Mucosa of descending colon (tissue), 3 donors: ENCODE results near the gene NCAPG2. TPM values are rescaled to one million over a fixed set of nuclear protein-coding genes. Genes with fewer than 3 reads are reported as not detected.

Source experiments
- ATAC-seq: fragments of 200-7000 bp; cut with Tn5 transposase; one replicate; pipeline ENCODE4 v1.9.1; 2020; ENCODE audit warnings: mild to moderate bottlenecking, moderate library complexity
- DNase-seq, 3 donors: peaks; one replicate each; pipeline ENCODE4 v3.0.0-alpha.2; 2020
- H3K36me3 ChIP-seq: fragments of 200-600 bp; one replicate; pipeline ENCODE4 v1.8.0; 2021; ENCODE audit warnings: low read depth, mild to moderate bottlenecking
- H3K4me1 ChIP-seq: fragments of 200-600 bp; one replicate; pipeline ENCODE4 v1.8.0; 2021; ENCODE audit warnings: low read depth, mild to moderate bottlenecking
- H3K4me3 ChIP-seq: fragments of 200-600 bp; one replicate; pipeline ENCODE4 v1.8.0; 2021; ENCODE audit warnings: mild to moderate bottlenecking
- H3K9me3 ChIP-seq: fragments of 200-600 bp; one replicate; pipeline ENCODE4 v1.8.0; 2021; ENCODE audit warnings: mild to moderate bottlenecking
- intact Hi-C, 2 donors: fragments of 100-400 bp; cut with DNase I in 1 of 2; cut with micrococcal nuclease in 1 of 2; formaldehyde crosslinking; loops; one replicate each; pipeline versions ENCODE4 v1.11.0 to v1.11.1; 2022; cut with DNase I, micrococcal nuclease
- total RNA-seq, 3 donors: library from RNA; stranded (reverse); fragmentation: NEBNext Ultra II Directional in 2 of 3; extraction: Animal tissue kit (Norgen Biotek cat#: 25700) in 2 of 3; gene quantifications; one replicate each; pipeline versions ENCODE4 v1.2.1 to v1.2.4, GENCODE V29; 2021 to 2023
- TF ChIP-seq, protein P1 (sequence below): fragments of 200-600 bp; IDR thresholded peaks from one replicate; pipeline ENCODE4 v1.8.0; 2022; ENCODE audit warnings: antibody characterized with exemption, mild to moderate bottlenecking
- donor health status: DM: no; HTN: no; CAD: no; lungs with moderate emphysema.
- donor health status: DM: no; HTN: no; CAD: no.
- donor health status: DM: no; HTN: yes; CAD: no.

The NCAPG2 gene
- total RNA-seq, 3 donors from 2014 or later = 8.1 to 25.0 (median 8.9) TPM

DNA sequence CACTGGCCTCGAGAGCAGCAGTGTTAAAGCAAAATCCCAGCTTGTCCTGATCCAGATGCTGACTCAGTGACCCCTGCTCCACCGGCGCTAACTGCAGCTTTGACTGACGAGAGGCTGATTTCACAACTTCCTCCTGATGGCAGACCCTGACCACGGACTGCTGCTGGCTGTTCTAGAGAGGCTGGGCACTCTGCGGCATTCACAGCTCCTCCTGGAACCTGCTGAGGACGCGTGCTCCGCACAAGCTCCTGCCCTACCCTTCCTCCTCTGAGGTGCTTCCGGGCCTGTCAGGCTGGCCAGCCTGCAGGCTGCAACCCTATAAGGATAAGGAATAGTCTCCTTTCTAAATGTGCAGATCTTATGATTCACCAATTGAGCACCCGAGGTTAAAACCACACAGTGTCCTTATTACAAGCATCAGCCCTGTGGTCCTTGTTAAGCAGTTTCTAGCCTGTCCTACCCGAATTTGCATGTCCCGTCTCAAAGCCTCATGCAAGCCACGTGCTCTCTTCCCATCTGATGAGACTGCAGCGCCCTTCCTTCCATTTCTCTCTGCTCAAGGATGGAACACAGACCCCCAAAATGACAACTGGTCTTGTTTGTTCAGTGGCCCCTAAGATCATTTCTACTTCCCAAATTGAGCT is 35.5 kb upstream of the NCAPG2 start:
- peak; percentile 34 for ATAC-seq
- no peak for DNase-seq
- TF ChIP-seq, protein P1, sequence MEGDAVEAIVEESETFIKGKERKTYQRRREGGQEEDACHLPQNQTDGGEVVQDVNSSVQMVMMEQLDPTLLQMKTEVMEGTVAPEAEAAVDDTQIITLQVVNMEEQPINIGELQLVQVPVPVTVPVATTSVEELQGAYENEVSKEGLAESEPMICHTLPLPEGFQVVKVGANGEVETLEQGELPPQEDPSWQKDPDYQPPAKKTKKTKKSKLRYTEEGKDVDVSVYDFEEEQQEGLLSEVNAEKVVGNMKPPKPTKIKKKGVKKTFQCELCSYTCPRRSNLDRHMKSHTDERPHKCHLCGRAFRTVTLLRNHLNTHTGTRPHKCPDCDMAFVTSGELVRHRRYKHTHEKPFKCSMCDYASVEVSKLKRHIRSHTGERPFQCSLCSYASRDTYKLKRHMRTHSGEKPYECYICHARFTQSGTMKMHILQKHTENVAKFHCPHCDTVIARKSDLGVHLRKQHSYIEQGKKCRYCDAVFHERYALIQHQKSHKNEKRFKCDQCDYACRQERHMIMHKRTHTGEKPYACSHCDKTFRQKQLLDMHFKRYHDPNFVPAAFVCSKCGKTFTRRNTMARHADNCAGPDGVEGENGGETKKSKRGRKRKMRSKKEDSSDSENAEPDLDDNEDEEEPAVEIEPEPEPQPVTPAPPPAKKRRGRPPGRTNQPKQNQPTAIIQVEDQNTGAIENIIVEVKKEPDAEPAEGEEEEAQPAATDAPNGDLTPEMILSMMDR = no peak
- H3K4me1 ChIP-seq = no peaks in the 10 kb centered on the region
- H3K4me3 ChIP-seq = no peak overlapping the region
- H3K9me3 ChIP-seq = no peaks in the 10 kb centered on the region
- peaks cover 14% of the 10 kb centered on the region for H3K36me3 ChIP-seq
- intact Hi-C loops = no loop called here

DNA sequence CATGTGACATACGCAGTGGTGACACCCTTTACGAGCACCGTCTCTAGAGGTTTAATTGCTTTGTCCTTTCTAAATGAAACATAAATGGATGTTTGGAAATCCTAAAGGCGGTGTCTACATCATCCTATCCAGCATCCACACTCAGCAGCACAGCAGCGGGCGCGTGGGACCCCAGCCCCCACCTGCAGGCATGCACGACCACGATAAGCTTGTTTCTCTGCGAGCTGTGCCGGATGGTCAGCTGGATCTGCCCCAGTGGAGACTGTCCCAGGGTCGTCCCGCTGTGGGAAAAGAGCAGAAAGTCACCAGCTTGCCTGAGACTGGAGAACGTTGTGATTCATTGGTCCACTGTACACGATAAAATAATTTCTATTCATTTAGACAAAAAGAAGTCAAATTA is 34.2 kb upstream of the NCAPG2 start:
- DNase-seq (no peak), ATAC-seq (no peak)
- Histone ChIP-seq H3K4me1 (no peaks in the 10 kb centered on the region), H3K9me3 (no peaks in the 10 kb centered on the region), H3K36me3 (peaks cover 14% of the 10 kb centered on the region), H3K4me3 (no peak overlapping the region)
- TF ChIP-seq, protein P1 = no peak
- intact Hi-C loops = no loop called here

DNA sequence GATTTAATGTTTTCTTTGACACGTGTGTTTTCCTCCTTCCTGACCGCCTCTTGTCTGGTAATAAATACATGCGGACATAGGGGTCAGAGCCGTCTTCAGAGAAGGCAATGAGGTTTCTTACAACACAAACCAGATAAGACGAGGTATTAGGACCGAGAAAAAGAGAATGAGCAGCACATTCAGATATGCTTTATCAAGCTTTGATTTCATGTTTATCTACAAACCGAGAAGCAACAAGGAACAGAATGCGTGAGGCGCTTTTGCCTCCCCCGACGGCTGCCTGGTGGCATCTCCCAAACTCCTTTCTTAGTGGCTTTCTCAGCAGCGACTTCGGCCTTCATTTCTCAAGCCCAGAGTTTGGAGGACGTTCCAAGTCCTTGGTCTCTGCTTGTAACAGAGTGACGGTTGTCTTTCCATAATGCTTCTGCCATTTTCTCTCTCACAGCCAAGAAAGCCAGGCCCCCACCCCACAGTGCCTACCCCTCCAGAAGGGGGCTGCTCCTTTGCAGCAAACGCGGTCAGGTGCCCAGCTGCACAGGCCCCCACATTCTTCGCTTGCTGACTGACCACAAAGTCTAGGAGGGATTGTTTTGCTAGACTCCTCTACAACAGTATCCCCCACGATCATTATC is 32.6 kb upstream of the NCAPG2 start:
- H3K9me3 ChIP-seq = no peaks in the 10 kb centered on the region
- no peak for ATAC-seq
- TF ChIP-seq, protein P1 = no peak
- no peaks in the 10 kb centered on the region for H3K4me1 ChIP-seq
- intact Hi-C loops = no loop called here
- no peak overlapping the region for H3K4me3 ChIP-seq
- DNase-seq = no peak
- H3K36me3 ChIP-seq = peaks cover 14% of the 10 kb centered on the region

DNA sequence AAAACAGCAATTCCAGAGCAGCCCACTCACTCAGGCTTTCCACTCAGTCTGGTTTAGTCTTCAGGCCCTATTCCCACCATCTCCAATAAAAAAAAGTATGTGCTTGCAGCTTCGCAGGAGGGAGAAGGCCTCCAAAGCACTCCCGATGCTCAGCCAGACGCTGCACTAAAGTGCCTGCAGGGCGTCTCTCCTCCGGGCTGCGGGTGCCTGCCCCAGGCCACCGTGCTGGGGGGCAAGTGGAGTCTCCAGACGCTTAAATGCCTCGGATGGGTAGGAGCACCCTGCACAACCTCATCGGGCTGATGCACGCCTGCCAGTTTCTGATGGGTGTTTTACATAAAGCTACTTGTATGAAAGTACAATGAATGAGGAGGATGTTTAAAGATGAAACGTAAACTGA is 31.3 kb upstream of the NCAPG2 start:
- Histone ChIP-seq H3K4me3 (no peak overlapping the region), H3K4me1 (no peaks in the 10 kb centered on the region), H3K36me3 (peaks cover 8% of the 10 kb centered on the region), H3K9me3 (no peaks in the 10 kb centered on the region)
- TF ChIP-seq, protein P1 = no peak
- intact Hi-C loops = no loop called here
- ATAC-seq (no peak), DNase-seq (no peak)

DNA sequence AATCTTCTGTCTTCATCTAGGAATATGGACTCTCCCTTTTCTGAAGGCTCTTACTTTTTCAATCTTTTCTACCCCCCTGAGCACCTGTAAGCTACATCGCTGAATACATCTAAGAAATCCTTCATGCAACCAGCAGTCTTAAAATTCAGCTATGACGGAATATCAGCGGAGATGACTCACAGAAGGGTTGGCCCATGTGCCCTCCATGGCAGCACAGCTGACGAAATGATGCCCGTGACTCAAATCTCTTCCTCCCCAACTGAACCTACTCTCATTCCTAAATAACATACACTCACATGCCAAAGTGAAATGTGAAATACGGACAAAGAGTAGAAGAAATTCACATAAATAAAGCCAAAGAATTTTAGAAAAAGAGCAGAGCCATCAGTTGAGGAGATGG is 30.3 kb upstream of the NCAPG2 start:
- no peaks in the 10 kb centered on the region for H3K36me3 ChIP-seq
- no peak for DNase-seq
- TF ChIP-seq, protein P1 = no peak
- no peak overlapping the region for H3K4me3 ChIP-seq
- intact Hi-C loops = no loop called here
- no peaks in the 10 kb centered on the region for H3K9me3 ChIP-seq
- H3K4me1 ChIP-seq = no peaks in the 10 kb centered on the region
- ATAC-seq = no peak
